ENCODE data around the gene THAP4. TPM values are rescaled to one million over a fixed set of nuclear protein-coding genes. Genes with fewer than 3 reads are reported as not detected.
"Not testable (repeated sequence)": the region's sequence is repeated elsewhere in the genome, so short reads cannot be mapped to it uniquely, and the experiment has no call there.

THAP4 gene
- total RNA-seq, 1 donor from 2014 or later, result 59.1 TPM

GRCh38 chr2:241566468-241566867, 70.5 kb downstream of the THAP4 start:
- no peaks in the 10 kb centered on the region for H3K36me3 Mint-ChIP-seq (ENCODE audit: low read depth)
- no peaks in the 10 kb centered on the region for H3K27me3 Mint-ChIP-seq (ENCODE audit: low read depth)
- no peak for DNase-seq (ENCODE audit: low read depth, low spot score)
- H3K4me3 Mint-ChIP-seq, result no peak overlapping the region
- H3K27ac Mint-ChIP-seq (ENCODE audit: unreplicated experiment), result no peak overlapping the region
- no peaks in the 10 kb centered on the region for H3K4me1 Mint-ChIP-seq
- TF ChIP-seq CTCF (conservative IDR thresholded peaks at IDR 0.05), result no peak
- no peaks in the 10 kb centered on the region for H3K9me3 Mint-ChIP-seq

GRCh38 chr2:241566021-241566420, 70.9 kb downstream of the THAP4 start:
- H3K27ac Mint-ChIP-seq (ENCODE audit: unreplicated experiment); H3K36me3 Mint-ChIP-seq (ENCODE audit: low read depth); H3K4me3 Mint-ChIP-seq; H3K4me1 Mint-ChIP-seq; H3K9me3 Mint-ChIP-seq; H3K27me3 Mint-ChIP-seq (ENCODE audit: low read depth); DNase-seq (ENCODE audit: low read depth, low spot score): not testable (repeated sequence)

- no peak overlapping the region for H3K4me3 Mint-ChIP-seq
- no peaks in the 10 kb centered on the region for H3K36me3 Mint-ChIP-seq (ENCODE audit: low read depth)
- H3K4me1 Mint-ChIP-seq, result no peaks in the 10 kb centered on the region
- no peak for DNase-seq (ENCODE audit: low read depth, low spot score)
- H3K27ac Mint-ChIP-seq (ENCODE audit: unreplicated experiment), result no peak overlapping the region
- H3K9me3 Mint-ChIP-seq, result no peaks in the 10 kb centered on the region
- TF ChIP-seq CTCF (conservative IDR thresholded peaks at IDR 0.05), result no peak
- peaks cover 3% of the 10 kb centered on the region for H3K27me3 Mint-ChIP-seq (ENCODE audit: low read depth)
Observed at GRCh38 chr2:241565411-241565810, 71.5 kb downstream of the THAP4 start.

GRCh38 chr2:241564596-241565410, 72.2 kb downstream of the THAP4 start:
- TF ChIP-seq CTCF (conservative IDR thresholded peaks at IDR 0.05), result no peak
- Mint-ChIP-seq H3K9me3 (no peaks in the 10 kb centered on the region), H3K4me3 (no peak overlapping the region), H3K27ac (ENCODE audit: unreplicated experiment) (no peak overlapping the region), H3K36me3 (ENCODE audit: low read depth) (no peaks in the 10 kb centered on the region), H3K4me1 (peaks cover 3% of the 10 kb centered on the region), H3K27me3 (ENCODE audit: low read depth) (peaks cover 8% of the 10 kb centered on the region)
- no peak for DNase-seq (ENCODE audit: low read depth, low spot score)

- H3K27ac Mint-ChIP-seq (ENCODE audit: unreplicated experiment), result no peak overlapping the region
- no peaks in the 10 kb centered on the region for H3K36me3 Mint-ChIP-seq (ENCODE audit: low read depth)
- H3K4me1 Mint-ChIP-seq, result peaks cover 5% of the 10 kb centered on the region
- peaks cover 10% of the 10 kb centered on the region for H3K27me3 Mint-ChIP-seq (ENCODE audit: low read depth)
- no peak for TF ChIP-seq CTCF (conservative IDR thresholded peaks at IDR 0.05)
- no peaks in the 10 kb centered on the region for H3K9me3 Mint-ChIP-seq
- DNase-seq (ENCODE audit: low read depth, low spot score), result no peak
- H3K4me3 Mint-ChIP-seq, result no peak overlapping the region
Observed at GRCh38 chr2:241563981-241564595, 72.9 kb downstream of the THAP4 start.

GRCh38 chr2:241563571-241563980, 73.4 kb downstream of the THAP4 start:
- no peak for TF ChIP-seq CTCF (conservative IDR thresholded peaks at IDR 0.05)
- Mint-ChIP-seq H3K27ac (ENCODE audit: unreplicated experiment) (no peak overlapping the region), H3K4me3 (peak overlapping the region; percentile 15), H3K36me3 (ENCODE audit: low read depth) (no peaks in the 10 kb centered on the region), H3K9me3 (no peaks in the 10 kb centered on the region), H3K27me3 (ENCODE audit: low read depth) (peaks cover 10% of the 10 kb centered on the region), H3K4me1 (peaks cover 5% of the 10 kb centered on the region)
- DNase-seq (ENCODE audit: low read depth, low spot score), result no peak
